Heart left ventricle (tissue), 13 donors: ENCODE data around the gene CNTNAP4.

Experiments
- POLR2A ChIP-seq, 2 donors: fragments of 450-650 bp; IDR thresholded peaks; one replicate each; pipeline ENCODE4 v1.6.1; 2017; ENCODE audit warnings: antibody characterized with exemption in 2 of 2, mild to moderate bottlenecking in 2 of 2, moderate library complexity in 2 of 2
- TF ChIP-seq, protein P1 (sequence below), 12 donors: fragments of 200-600 bp; sonication (generic) in 4 of 12; IDR thresholded peaks; one replicate each; pipeline versions ENCODE4 v1.5.0 to v1.8.0; 2018 to 2022; ENCODE audit warnings: antibody characterized with exemption in 12 of 12, mild to moderate bottlenecking in 5 of 12
- donor health status: ischemic (EF 13 %, LVEDD 7.1; RV severe dilation, severe dysfunction).
- donor health status: DM: no; HTN: yes; CAD: no.
- donor health status: DM: no; HTN: no; CAD: no.
- donor health status: ischemic (EF 25% LVEDD 6.9; RV normal size, moderate dysfunction).
- donor health status: ischemic (EF 25% LVEDD 5.7; RV mildly dilated, moderate dysfunction).
- donor health status: ischemic (EF 35%, LVEDD 5.7; RV mildly dilated, moderate dysfunction).
- donor health status: nonischemic (EF 11% LVEDD 7.7; RV severe dilation, severe dysfunction).
- donor health status: DM: yes; HTN: yes; CAD: no.
- donor health status: PGD.
- donor health status: ischemic (EF 29% LVEDD 5.4; RV normal size, mild dysfunction).
- donor health status: nonischemic (EF 23%, LVEDD 6.1; RV moderate dilation, normal function).

GRCh38 chr16:76370344-76370743 lies 93.1 kb downstream of the CNTNAP4 start:
- TF ChIP-seq, protein P1, sequence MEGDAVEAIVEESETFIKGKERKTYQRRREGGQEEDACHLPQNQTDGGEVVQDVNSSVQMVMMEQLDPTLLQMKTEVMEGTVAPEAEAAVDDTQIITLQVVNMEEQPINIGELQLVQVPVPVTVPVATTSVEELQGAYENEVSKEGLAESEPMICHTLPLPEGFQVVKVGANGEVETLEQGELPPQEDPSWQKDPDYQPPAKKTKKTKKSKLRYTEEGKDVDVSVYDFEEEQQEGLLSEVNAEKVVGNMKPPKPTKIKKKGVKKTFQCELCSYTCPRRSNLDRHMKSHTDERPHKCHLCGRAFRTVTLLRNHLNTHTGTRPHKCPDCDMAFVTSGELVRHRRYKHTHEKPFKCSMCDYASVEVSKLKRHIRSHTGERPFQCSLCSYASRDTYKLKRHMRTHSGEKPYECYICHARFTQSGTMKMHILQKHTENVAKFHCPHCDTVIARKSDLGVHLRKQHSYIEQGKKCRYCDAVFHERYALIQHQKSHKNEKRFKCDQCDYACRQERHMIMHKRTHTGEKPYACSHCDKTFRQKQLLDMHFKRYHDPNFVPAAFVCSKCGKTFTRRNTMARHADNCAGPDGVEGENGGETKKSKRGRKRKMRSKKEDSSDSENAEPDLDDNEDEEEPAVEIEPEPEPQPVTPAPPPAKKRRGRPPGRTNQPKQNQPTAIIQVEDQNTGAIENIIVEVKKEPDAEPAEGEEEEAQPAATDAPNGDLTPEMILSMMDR (IDR thresholded peaks at IDR 0.05) = no peak
- TF ChIP-seq POLR2A (IDR thresholded peaks at IDR 0.05) = no peak
